Osteocyte (in vitro differentiated cells): ENCODE data around the gene UNKL. TPM values are rescaled to one million over a fixed set of nuclear protein-coding genes. Genes with fewer than 3 reads are reported as not detected.

ENCODE experiments used
- DNase-seq: peaks from one replicate; pipeline ENCODE4 v3.0.0; 2021; ENCODE audit warnings: mixed read lengths; ENCODE audit not compliant: unreplicated experiment; ENCODE audit errors: extremely low spot score
- H3K27ac Mint-ChIP-seq: one replicate; pipeline ENCODE4 v1.8.0; 2021; ENCODE audit warnings: mild to moderate bottlenecking, mixed read lengths; ENCODE audit not compliant: unreplicated experiment
- H3K27me3 Mint-ChIP-seq: one replicate; pipeline ENCODE4 v1.8.0; 2021; ENCODE audit warnings: mixed read lengths; ENCODE audit not compliant: unreplicated experiment
- H3K36me3 Mint-ChIP-seq: one replicate; pipeline ENCODE4 v1.8.0; 2021; ENCODE audit warnings: mixed read lengths; ENCODE audit not compliant: unreplicated experiment
- H3K4me1 Mint-ChIP-seq: one replicate; pipeline ENCODE4 v1.8.0; 2021; ENCODE audit warnings: mixed read lengths; ENCODE audit not compliant: unreplicated experiment
- H3K4me3 Mint-ChIP-seq: one replicate; pipeline ENCODE4 v1.8.0; 2021; ENCODE audit warnings: mild to moderate bottlenecking, moderate library complexity, mixed read lengths; ENCODE audit not compliant: unreplicated experiment
- H3K9me3 Mint-ChIP-seq: one replicate; pipeline ENCODE4 v1.8.0; 2021; ENCODE audit warnings: mixed read lengths; ENCODE audit not compliant: unreplicated experiment
- CTCF ChIP-seq: fragments of 200-600 bp; sonication (generic); IDR thresholded peaks from 2 replicates; pipeline ENCODE4 v1.5.0; 2021; ENCODE audit warnings: antibody characterized with exemption, mild to moderate bottlenecking, moderate library complexity
- total RNA-seq: library from RNA; stranded (reverse); gene quantifications from 2 replicates; pipeline ENCODE4 v1.2.1, GENCODE V29; 2021

UNKL gene
- total RNA-seq, 1 donor from 2014 or later: 34.4 TPM

GRCh38 chr16:1408171-1408837 is 6.2 kb downstream of the UNKL start:
- peak overlapping the region; percentile 77 for H3K4me3 Mint-ChIP-seq
- peak overlapping the region; percentile 41 for H3K27ac Mint-ChIP-seq
- H3K27me3 Mint-ChIP-seq: no peaks in the 10 kb centered on the region
- DNase-seq: peak; percentile 97
- no peaks in the 10 kb centered on the region for H3K9me3 Mint-ChIP-seq
- H3K4me1 Mint-ChIP-seq: peaks cover 18% of the 10 kb centered on the region
- TF ChIP-seq CTCF: no peak
- H3K36me3 Mint-ChIP-seq: peaks cover 7% of the 10 kb centered on the region

GRCh38 chr16:1407753-1408152 is 6.8 kb downstream of the UNKL start:
- H3K27me3 Mint-ChIP-seq: no peaks in the 10 kb centered on the region
- no peak for DNase-seq
- H3K4me1 Mint-ChIP-seq: peaks cover 18% of the 10 kb centered on the region

GRCh38 chr16:1403733-1404132 is 10.8 kb downstream of the UNKL start:
- no peak overlapping the region for H3K4me3 Mint-ChIP-seq

More at GRCh38 chr16:1407753-1408152, 6.8 kb downstream of the UNKL start:
- H3K9me3 Mint-ChIP-seq: no peaks in the 10 kb centered on the region
- peaks cover 8% of the 10 kb centered on the region for H3K36me3 Mint-ChIP-seq
- TF ChIP-seq CTCF: no peak
- H3K4me3 Mint-ChIP-seq: peak overlapping the region; percentile 77
- H3K27ac Mint-ChIP-seq: peak overlapping the region; percentile 66

GRCh38 chr16:1403036-1403435 is 11.5 kb downstream of the UNKL start:
- peaks cover 5% of the 10 kb centered on the region for H3K4me1 Mint-ChIP-seq
- no peaks in the 10 kb centered on the region for H3K9me3 Mint-ChIP-seq
- H3K27ac Mint-ChIP-seq: no peak overlapping the region
- H3K36me3 Mint-ChIP-seq: peaks cover 33% of the 10 kb centered on the region
- no peak for DNase-seq
- H3K4me3 Mint-ChIP-seq: no peak overlapping the region
- no peaks in the 10 kb centered on the region for H3K27me3 Mint-ChIP-seq
- TF ChIP-seq CTCF: no peak

More at GRCh38 chr16:1403733-1404132, 10.8 kb downstream of the UNKL start:
- no peak for DNase-seq
- Mint-ChIP-seq H3K9me3 (no peaks in the 10 kb centered on the region), H3K27me3 (no peaks in the 10 kb centered on the region), H3K27ac (no peak overlapping the region), H3K4me1 (peaks cover 9% of the 10 kb centered on the region), H3K36me3 (peaks cover 28% of the 10 kb centered on the region)
- TF ChIP-seq CTCF: no peak

GRCh38 chr16:1401758-1402154 is 12.7 kb downstream of the UNKL start:
- Mint-ChIP-seq H3K4me1 (no peaks in the 10 kb centered on the region), H3K27me3 (no peaks in the 10 kb centered on the region), H3K9me3 (no peaks in the 10 kb centered on the region), H3K4me3 (no peak overlapping the region), H3K27ac (no peak overlapping the region), H3K36me3 (peaks cover 34% of the 10 kb centered on the region)
- TF ChIP-seq CTCF: no peak
- DNase-seq: no peak
